Heart right ventricle (tissue), 16 donors: ENCODE data around the gene KRTAP12-1. TPM values are rescaled to one million over a fixed set of nuclear protein-coding genes. Genes with fewer than 3 reads are reported as not detected.

Experiments used
- ATAC-seq, 8 donors: fragments of 200-7000 bp; cut with Tn5 transposase; one replicate each; pipeline ENCODE4 v1.9.1; 2020; ENCODE audit warnings: mild to moderate bottlenecking in 8 of 8, moderate library complexity in 8 of 8, moderate number of reproducible peaks in 1 of 8
- DNase-seq, 2 donors: peaks; one replicate each; pipeline ENCODE4 v3.0.0-alpha.2; 2020
- H3K27ac ChIP-seq, 10 donors: fragments of 200-600 bp; sonication (generic) in 2 of 10; one replicate each; pipeline versions ENCODE4 v1.5.0 to v1.8.0; 2020 to 2022; ENCODE audit warnings: mild to moderate bottlenecking in 3 of 10
- H3K27me3 ChIP-seq, 7 donors: fragments of 200-600 bp; one replicate each; pipeline ENCODE4 v1.8.0; 2021 to 2022; ENCODE audit warnings: mild to moderate bottlenecking in 2 of 7
- H3K36me3 ChIP-seq, 9 donors: fragments of 200-600 bp; sonication (generic) in 1 of 9; one replicate each; pipeline versions ENCODE4 v1.5.0 to v1.8.0; 2020 to 2022; ENCODE audit warnings: mild to moderate bottlenecking in 2 of 9
- H3K4me1 ChIP-seq, 9 donors: fragments of 200-600 bp; sonication (generic) in 1 of 9; one replicate each; pipeline versions ENCODE4 v1.5.0 to v1.8.0; 2020 to 2022; ENCODE audit warnings: mild to moderate bottlenecking in 4 of 9
- H3K4me3 ChIP-seq, 10 donors: fragments of 200-600 bp; sonication (generic) in 2 of 10; one replicate each; pipeline versions ENCODE4 v1.5.0 to v1.8.0; 2020 to 2022; ENCODE audit warnings: mild to moderate bottlenecking in 7 of 10, moderate library complexity in 2 of 10
- H3K9me3 ChIP-seq, 11 donors: fragments of 200-600 bp in 10 of 11; sonication (generic) in 2 of 11; one replicate each; pipeline versions ENCODE4 v1.5.0 to v1.8.0; 2013 to 2022; ENCODE audit warnings: mild to moderate bottlenecking in 2 of 11, control low read depth in 1 of 11, moderate library complexity in 1 of 11
- CTCF ChIP-seq, 9 donors: fragments of 200-600 bp; sonication (generic) in 2 of 9; IDR thresholded peaks; one replicate each; pipeline versions ENCODE4 v1.5.0 to v1.8.0; 2021 to 2022; ENCODE audit warnings: antibody characterized with exemption in 9 of 9, mild to moderate bottlenecking in 5 of 9, moderate library complexity in 1 of 9
- WGBS, 2 donors: extraction: QIAGEN DNeasy Blood & Tissue Kit; methylation state at CpG; one replicate each; pipeline ENCODE4 v1.1.7; 2013; ENCODE audit warnings: inconsistent platforms in 1 of 2; 5-methylcytosine and 5-hydroxymethylcytosine counted together
- intact Hi-C, 10 donors: fragments of 100-400 bp; cut with DNase I; formaldehyde crosslinking; loops; one replicate each; pipeline versions ENCODE4 v1.11.1 to v1.14.2; 2022
- polyA plus RNA-seq, 2 donors: library from polyadenylated mRNA; stranded (reverse); fragments of 200-250 nt; gene quantifications; one replicate each; pipeline ENCODE4 v1.2.3, GENCODE V29; 2013
- total RNA-seq, 10 donors: library from RNA; stranded (reverse); fragmentation: NEBNext Ultra II Directional in 3 of 10; extraction: Animal tissue kit (Norgen Biotek cat#: 25700) in 3 of 10; gene quantifications; one replicate each; pipeline versions ENCODE4 v1.2.1 to v1.2.4, GENCODE V29; 2021 to 2023
- donor health status: Arrhythmogenic right ventricular cardiomyopathy.
- donor health status: ischemic (EF 13 %, LVEDD 7.1; RV severe dilation, severe dysfunction).
- donor health status: healthy with polysubstance abuse.
- donor health status: DM: no; HTN: yes; CAD: no.
- donor health status: DM: no; HTN: no; CAD: no.
- donor health status: ischemic (EF 25% LVEDD 6.9; RV normal size, moderate dysfunction).
- donor health status: ischemic (EF 25% LVEDD 5.7; RV mildly dilated, moderate dysfunction).
- donor health status: healthy.
- donor health status: DM: yes; HTN: yes; CAD: no.
- donor health status: Ischemic cardiomyopathy.
- donor health status: ischemic (EF 35%, LVEDD 5.7; RV mildly dilated, moderate dysfunction).
- donor health status: nonischemic (EF 11% LVEDD 7.7; RV severe dilation, severe dysfunction).
- donor health status: DM: yes; HTN: yes; CAD: no.
- donor health status: PGD.
- donor health status: ischemic (EF 29% LVEDD 5.4; RV normal size, mild dysfunction).
- donor health status: nonischemic (EF 23%, LVEDD 6.1; RV moderate dilation, normal function).

KRTAP12-1 gene
- total and polyA plus RNA-seq, 12 donors, result not detected

- ATAC-seq (no peak), DNase-seq (no peak)
- Histone ChIP-seq H3K9me3 (no peaks in the 10 kb centered on the region), H3K36me3 (no peaks in the 10 kb centered on the region), H3K4me1 (peaks cover 0 to 4% (median 0%) of the 10 kb centered on the region in 9 donors), H3K27me3 (peaks cover 0 to 97% (median 92%) of the 10 kb centered on the region in 7 donors), H3K27ac (no peak overlapping the region), H3K4me3 (no peak overlapping the region)
- 65 to 74% methylated on average over 22 of the region's 22 CpGs for WGBS, 2 donors
- intact Hi-C loops, result no loop called here
- TF ChIP-seq CTCF (IDR thresholded peaks at IDR 0.05), result no peak
Measured at GRCh38 chr21:44702111-44702972, 20.4 kb upstream of the KRTAP12-1 start.

GRCh38 chr21:44701541-44701940 is 19.6 kb upstream of the KRTAP12-1 start:
- intact Hi-C loops, result no loop called here

GRCh38 chr21:44701023-44701400 is 19.0 kb upstream of the KRTAP12-1 start:
- peaks cover 0 to 94% (median 88%) of the 10 kb centered on the region in 7 donors for H3K27me3 ChIP-seq
- no peaks in the 10 kb centered on the region for H3K36me3 ChIP-seq
- 83 to 85% methylated on average over 14 of the region's 14 CpGs for WGBS, 2 donors
- H3K27ac ChIP-seq, result no peak overlapping the region
- TF ChIP-seq CTCF (IDR thresholded peaks at IDR 0.05), result no peak
- no peaks in the 10 kb centered on the region for H3K4me1 ChIP-seq
- ATAC-seq (no peak), DNase-seq (no peak)
- intact Hi-C loops, result no loop called here
- no peaks in the 10 kb centered on the region for H3K9me3 ChIP-seq
- no peak overlapping the region for H3K4me3 ChIP-seq

More at GRCh38 chr21:44701541-44701940, 19.6 kb upstream of the KRTAP12-1 start:
- Histone ChIP-seq H3K4me3 (no peak overlapping the region), H3K27ac (no peak overlapping the region), H3K9me3 (no peaks in the 10 kb centered on the region), H3K27me3 (peaks cover 0 to 95% (median 89%) of the 10 kb centered on the region in 7 donors), H3K4me1 (peaks cover 0 to under 1% (median 0%) of the 10 kb centered on the region in 9 donors), H3K36me3 (no peaks in the 10 kb centered on the region)
- DNase-seq (no peak), ATAC-seq (no peak)
- 45 to 49% methylated on average over 12 of the region's 12 CpGs for WGBS, 2 donors
- TF ChIP-seq CTCF (IDR thresholded peaks at IDR 0.05), result no peak

GRCh38 chr21:44700101-44701022 is 18.4 kb upstream of the KRTAP12-1 start:
- Histone ChIP-seq H3K9me3 (no peaks in the 10 kb centered on the region), H3K4me3 (no peak overlapping the region), H3K27me3 (peaks cover 0 to 92% (median 90%) of the 10 kb centered on the region in 7 donors), H3K36me3 (no peaks in the 10 kb centered on the region), H3K4me1 (no peaks in the 10 kb centered on the region), H3K27ac (no peak overlapping the region)
- ATAC-seq (no peak), DNase-seq (no peak)
- intact Hi-C loops, result no loop called here
- 46 to 47% methylated on average over 21 of the region's 21 CpGs for WGBS, 2 donors
- TF ChIP-seq CTCF (IDR thresholded peaks at IDR 0.05), result no peak
